Amygdala (tissue), 56 donors: ENCODE measurements around the gene OR2B2.

ENCODE experiments used
- DNase-seq, 56 donors: peaks; one replicate each; lab custom pipeline; 2025; lab: John Stamatoyannopoulos, UW

OR2B2 gene

DNA sequence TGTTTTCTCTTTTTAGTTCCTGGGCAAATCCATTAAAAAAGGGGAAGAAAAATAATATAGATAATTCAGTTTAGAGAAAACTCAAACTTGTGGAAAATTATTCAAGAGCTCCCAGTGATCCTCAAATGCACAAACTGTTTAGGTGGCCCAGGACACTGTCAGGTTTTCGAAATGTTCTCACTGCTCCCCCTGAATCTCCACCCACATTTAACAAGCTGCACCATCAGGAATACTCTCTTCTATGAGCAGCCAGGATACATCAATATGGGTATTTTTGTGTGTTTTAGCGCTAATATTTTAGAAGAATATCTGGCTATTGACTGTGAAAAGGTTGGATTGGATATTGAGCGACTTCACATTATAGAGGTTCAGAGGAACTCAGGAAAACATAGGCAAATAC lies 43.9 kb downstream of the OR2B2 start:
- no peak for DNase-seq

DNA sequence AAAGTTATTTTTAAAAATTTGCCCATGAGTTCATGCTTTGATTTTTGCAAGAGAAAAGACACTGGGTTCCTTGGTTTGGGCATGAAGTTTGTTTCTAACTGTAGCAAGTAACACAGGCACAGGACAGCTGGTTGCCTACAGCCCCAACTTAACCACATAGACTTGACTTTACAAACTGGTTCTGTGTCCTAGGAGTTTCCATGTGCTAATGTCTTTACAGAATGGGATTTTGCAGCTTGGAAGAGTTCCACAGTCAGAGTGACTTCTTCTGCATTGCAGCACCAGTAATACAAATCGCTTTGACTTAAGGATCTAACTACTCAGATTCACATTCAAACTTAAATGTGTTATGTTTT lies 44.3 kb downstream of the OR2B2 start:
- DNase-seq, result no peak

DNA sequence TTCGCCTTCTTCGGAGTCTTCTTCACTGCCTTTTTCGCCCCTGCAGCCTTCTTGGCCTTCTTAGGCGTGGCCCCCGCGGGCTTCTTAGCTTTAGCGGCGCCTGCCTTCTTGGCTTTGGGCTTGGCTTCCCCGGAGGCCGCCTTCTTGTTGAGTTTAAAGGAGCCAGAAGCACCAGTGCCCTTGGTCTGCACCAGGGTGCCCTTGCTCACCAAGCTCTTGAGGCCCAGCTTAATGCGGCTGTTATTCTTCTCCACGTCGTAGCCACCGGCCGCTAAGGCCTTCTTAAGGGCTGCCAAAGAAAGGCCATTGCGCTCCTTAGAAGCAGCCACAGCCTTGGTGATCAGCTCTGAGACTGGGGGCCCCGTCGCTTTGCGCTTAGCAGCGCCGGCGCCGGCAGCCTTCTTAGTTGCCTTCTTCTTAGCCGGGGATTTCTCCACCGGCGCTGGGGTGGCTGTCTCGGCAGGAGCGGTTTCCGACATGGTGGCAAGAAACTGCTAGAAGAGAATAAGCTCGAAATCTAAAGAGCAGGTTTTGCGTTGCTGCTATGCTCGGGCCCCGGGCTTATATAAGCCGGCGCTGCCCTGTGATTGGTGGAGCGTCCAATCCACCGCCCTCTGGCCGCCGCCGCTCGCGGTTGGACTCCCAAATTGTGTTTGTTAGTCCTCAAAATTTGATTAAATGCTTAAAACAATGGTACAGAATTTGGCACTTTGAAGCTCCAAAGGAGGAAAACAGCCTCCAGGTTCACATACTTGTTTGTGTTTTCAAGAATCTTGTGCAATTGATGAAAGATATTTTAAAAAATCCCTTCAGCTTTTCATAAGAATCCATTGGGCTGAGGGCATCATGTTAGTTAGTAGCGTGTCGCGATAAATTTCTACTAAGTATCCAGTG lies 44.9 kb downstream of the OR2B2 start:
- DNase-seq, result peak in 5 of 56 donors; percentile 15 to 48 (median 22)

DNA sequence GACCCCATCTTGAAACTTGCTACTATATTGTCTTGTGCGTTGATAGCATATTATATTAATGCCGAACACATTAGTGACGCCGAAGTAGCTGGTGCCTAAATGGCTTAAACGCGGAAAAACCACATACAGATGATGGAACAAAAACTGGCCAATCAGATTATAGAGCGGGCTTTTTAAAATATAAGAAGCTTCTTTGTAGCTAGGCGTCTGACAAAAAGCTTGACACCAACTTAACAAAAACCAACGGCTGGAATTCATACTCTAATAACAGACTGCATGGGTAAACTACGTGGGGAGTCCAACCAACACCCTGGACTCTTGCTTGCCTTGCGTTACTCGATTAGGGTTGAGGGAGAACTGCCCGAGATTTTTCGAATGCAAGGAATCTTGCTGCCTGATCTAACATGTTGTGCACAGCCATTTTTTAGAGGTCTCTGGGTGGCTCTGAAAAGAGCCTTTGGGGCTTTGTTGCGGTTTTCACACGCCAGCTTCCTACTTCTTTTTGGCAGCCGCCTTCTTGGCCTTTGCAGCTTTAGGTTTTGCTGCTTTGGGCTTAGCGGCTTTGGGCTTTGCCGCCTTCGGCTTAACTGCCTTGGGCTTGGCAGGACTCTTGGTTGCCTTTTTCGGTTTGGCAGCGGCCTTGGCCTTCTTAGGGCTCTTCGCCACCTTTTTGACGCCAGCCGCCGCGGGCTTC lies 45.7 kb downstream of the OR2B2 start:
- DNase-seq, result peak in 1 of 56 donors; percentile 14

DNA sequence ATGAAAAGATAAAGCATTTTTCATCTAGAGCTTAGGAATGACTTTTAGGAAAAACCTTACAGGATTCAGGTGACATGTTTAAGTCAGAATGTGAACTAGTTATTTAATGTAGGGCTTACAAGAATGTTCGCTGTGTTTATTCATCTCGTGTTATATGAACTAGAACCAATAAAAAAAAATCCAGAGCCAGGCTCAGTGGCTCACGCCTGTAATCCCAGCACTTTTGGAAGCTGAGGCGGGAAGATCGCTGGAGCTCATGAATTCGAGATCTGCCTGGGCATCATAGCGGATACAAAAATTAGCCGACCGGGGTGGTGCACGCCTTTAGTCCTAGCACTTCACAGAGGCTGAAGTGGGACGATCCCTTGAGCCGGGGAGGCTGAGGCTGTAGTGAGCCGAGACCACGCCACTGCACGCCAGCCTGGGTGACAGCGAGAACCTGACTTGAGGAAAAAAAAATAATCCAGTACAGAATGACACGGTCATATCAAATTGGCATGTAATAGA lies 46.3 kb downstream of the OR2B2 start:
- DNase-seq, result no peak

DNA sequence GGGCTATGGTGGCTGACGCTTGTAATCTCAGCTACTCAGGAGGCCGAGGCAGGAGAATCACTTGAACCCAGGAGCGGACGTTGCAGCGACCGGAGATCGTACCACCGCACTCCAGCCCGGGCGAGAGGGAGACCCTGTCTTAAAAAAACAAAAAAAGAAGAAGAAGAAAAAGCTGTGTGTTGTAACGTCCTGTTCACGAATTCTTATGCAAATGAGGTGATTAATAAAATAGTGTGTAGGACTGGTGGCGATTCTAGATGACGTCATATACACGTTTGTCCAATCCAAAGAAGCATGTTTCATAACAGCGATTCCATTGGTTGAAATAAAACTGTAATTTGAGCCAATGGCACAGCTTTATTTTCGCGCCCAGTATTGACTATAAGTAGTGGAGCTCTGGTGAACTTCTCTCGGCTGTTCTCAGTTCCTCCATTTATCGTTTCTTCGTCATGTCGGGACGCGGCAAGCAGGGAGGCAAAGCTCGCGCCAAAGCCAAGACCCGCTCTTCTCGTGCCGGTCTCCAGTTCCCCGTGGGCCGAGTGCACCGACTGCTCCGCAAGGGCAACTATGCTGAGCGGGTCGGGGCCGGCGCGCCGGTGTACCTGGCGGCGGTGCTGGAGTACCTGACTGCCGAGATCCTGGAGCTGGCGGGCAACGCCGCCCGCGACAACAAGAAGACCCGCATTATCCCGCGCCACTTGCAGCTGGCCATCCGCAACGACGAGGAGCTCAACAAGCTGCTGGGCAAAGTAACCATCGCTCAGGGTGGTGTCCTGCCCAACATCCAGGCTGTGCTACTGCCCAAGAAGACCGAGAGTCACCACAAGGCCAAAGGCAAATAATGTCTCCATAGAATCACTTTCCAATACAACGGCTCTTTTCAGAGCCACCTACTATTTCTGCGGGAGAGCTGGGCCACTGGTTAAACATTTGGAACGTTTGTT lies 47.0 kb downstream of the OR2B2 start:
- peak in 30 of 56 donors; percentile 7 to 64 (median 26) for DNase-seq

GRCh38 chr6:27863962-27864905 lies 48.0 kb downstream of the OR2B2 start:
- peak in 1 of 56 donors; percentile 3 for DNase-seq

DNA sequence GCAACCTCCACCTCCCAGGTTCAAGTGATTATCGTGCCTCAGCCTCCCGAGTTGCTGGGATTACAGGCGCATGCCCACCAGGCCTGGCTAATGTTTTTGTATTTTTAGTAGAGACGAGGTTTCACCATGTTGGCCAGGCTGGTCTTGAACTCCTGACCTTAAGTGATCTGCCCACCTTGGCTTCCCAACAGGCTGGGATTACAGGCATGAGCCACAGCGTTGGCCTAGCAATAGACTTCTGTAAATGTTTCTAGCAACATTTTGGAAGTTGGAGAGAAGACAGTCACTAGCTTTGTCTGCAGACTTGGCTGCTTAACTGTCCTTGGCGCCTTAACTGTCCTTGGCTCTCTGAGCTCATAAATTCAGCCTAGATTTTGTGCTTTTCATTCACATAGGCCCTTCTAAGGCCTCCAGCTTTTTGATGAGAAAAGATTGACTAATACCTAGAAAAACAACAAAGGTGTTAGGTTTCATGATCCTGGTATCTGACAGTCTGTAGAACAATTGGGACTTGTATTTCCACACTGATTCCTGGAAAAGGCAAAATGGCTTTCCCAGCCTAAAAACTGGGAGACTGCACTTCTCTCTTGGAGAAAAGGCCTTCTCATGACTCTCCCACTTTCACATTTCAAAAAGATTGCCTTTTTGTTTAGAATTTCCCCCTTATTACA lies 49.7 kb downstream of the OR2B2 start:
- DNase-seq, result peak in 6 of 56 donors; percentile 5 to 48 (median 24)

GRCh38 chr6:27861861-27862260 lies 50.3 kb downstream of the OR2B2 start:
- no peak for DNase-seq

DNA sequence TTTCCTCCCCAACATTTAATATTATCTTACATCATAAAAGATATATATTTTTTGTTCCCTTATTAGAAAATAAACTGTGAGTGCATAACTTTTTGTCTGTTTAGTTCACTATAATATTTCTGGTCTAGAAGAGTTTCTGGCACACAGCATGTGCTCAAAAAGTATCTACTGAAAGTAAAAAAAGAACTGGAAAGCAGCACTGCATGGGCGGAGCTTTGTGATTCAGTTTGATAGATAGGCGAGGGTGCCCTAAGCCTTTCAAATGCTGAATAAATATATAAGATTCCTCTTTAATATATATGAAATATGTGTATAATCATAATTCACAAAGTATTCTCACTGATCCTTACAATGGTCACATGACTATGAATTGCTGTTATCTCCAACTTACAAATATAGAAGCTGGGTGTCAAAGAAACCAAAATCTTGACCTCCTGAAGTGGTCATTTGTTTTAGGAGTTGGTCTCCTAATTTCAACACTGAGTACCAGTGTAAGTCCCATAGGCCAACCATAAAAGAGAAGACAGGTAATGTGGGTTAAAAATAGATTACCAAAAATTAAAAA lies 50.8 kb downstream of the OR2B2 start:
- no peak for DNase-seq
